HepG2 (cell line): ENCODE data around the gene SHISAL1. TPM values are rescaled to one million over a fixed set of nuclear protein-coding genes. Genes with fewer than 3 reads are reported as not detected.
"Not testable (repeated sequence)": the region's sequence is repeated elsewhere in the genome, so short reads cannot be mapped to it uniquely, and the experiment has no call there.

Experiments
- ATAC-seq: fragments of 200-7000 bp; cut with Tn5 transposase; 3 replicates; pipeline ENCODE4 v1.9.1; 2020; ENCODE audit warnings: mild to moderate bottlenecking, moderate library complexity
- BruUV-seq: library from RNA; stranded (reverse); fragments of 400-500 nt; replicated peaks from 2 replicates; lab custom pipeline; 2021; lab: Mats Ljungman, UMichigan
- CTCF ChIA-PET: fragments of 300-600 bp; formaldehyde crosslinking; extraction: SDS; loops from one replicate; lab custom pipeline; 2021; ENCODE audit warnings: low total read pairs, inconsistent platforms, low intra/inter-chr PET ratio; lab: Yijun Ruan, JAX
- POLR2A ChIA-PET: fragments of 350-600 bp; sonication (Branson Sonifier 250); formaldehyde crosslinking; loops from one replicate; lab custom pipeline; 2020; ENCODE audit warnings: antibody characterized with exemption, inconsistent platforms; lab: Yijun Ruan, JAX
- DNase-seq: peaks from one replicate; pipeline ENCODE4 v3.0.0-alpha.2; 2015; ENCODE audit warnings: low spot score
- FAIRE-seq: peaks from 3 replicates; lab custom pipeline; 2011; peaks lifted over from hg19 to GRCh38; lab: Jason Lieb, UNC
- H2AFZ ChIP-seq: one replicate; pipeline ENCODE4 v1.6.1; 2011; ENCODE audit warnings: low read length, inconsistent platforms
- H3K27ac ChIP-seq: fragments of 300-600 bp; 3 replicates; pipeline ENCODE4 v1.8.0; 2011; ENCODE audit warnings: mixed run types, mild to moderate bottlenecking, mixed read lengths, low read length, inconsistent platforms; ENCODE audit not compliant: insufficient read depth; ENCODE audit errors: extremely low read length
- H3K27me3 ChIP-seq, 2 experiments: fragments of 200-600 bp in 1 of 2; 2 replicates in 1 of 2; 3 replicates in 1 of 2; pipeline versions ENCODE4 v1.6.0 to v1.8.0; 2011; ENCODE audit warnings: low read length in 2 of 2, mild to moderate bottlenecking in 2 of 2, moderate library complexity in 2 of 2, inconsistent platforms in 1 of 2; ENCODE audit not compliant: insufficient read depth in 2 of 2, control insufficient read depth in 1 of 2
- H3K36me3 ChIP-seq, 2 experiments: fragments of 200-600 bp in 1 of 2; replicated peaks in 1 of 2; 2 replicates in 1 of 2; 3 replicates in 1 of 2; pipeline versions ENCODE4 v1.5.1 to v1.8.0; 2011; ENCODE audit warnings: low read length in 2 of 2, inconsistent platforms in 1 of 2; ENCODE audit not compliant: insufficient read depth in 2 of 2, control insufficient read depth in 1 of 2
- H3K4me1 ChIP-seq: 2 replicates; pipeline ENCODE4 v1.5.1; 2012; ENCODE audit warnings: low read length, inconsistent platforms; ENCODE audit not compliant: insufficient read depth
- H3K4me2 ChIP-seq: 2 replicates; pipeline ENCODE4 v1.6.0; 2011; ENCODE audit warnings: low read depth, low read length, inconsistent platforms
- H3K4me3 ChIP-seq, 3 experiments: fragments of 200-600 bp in 1 of 3; sonication (generic), shearing (Covaris generic) in 1 of 3; replicated peaks in 1 of 3; 2 replicates each; pipeline ENCODE4 v1.5.1; 2011 to 2016; ENCODE audit warnings: low read length in 3 of 3, inconsistent platforms in 2 of 3, low read depth in 2 of 3, mild to moderate bottlenecking in 2 of 3, control low read depth in 1 of 3, mixed read lengths in 1 of 3; ENCODE audit not compliant: insufficient read depth in 1 of 3
- H3K79me2 ChIP-seq: one replicate; pipeline ENCODE4 v1.6.1; 2011; ENCODE audit warnings: low read length, inconsistent platforms; ENCODE audit not compliant: insufficient read depth
- H3K9ac ChIP-seq: 2 replicates; pipeline ENCODE4 v1.6.0; 2011; ENCODE audit warnings: mild to moderate bottlenecking, low read depth, low read length, inconsistent platforms; ENCODE audit not compliant: insufficient read depth
- H3K9me3 ChIP-seq: 2 replicates; pipeline ENCODE4 v1.5.1; 2012; ENCODE audit warnings: mild to moderate bottlenecking, low read length
- H4K20me1 ChIP-seq: 2 replicates; pipeline ENCODE4 v1.6.0; 2011; ENCODE audit warnings: inconsistent platforms, mild to moderate bottlenecking, low read length, moderate library complexity; ENCODE audit not compliant: insufficient read depth
- GATA4 ChIP-seq: sonication (generic); IDR thresholded peaks from 2 replicates; pipeline ENCODE4 v1.6.1; 2016; ENCODE audit warnings: antibody characterized with exemption, low read depth, borderline replicate concordance
- HMG20A ChIP-seq: IDR thresholded peaks from 2 replicates; pipeline ENCODE4 v1.6.1; 2016; ENCODE audit warnings: borderline replicate concordance
- HNRNPLL ChIP-seq: fragments of 200-400 bp; formaldehyde crosslinking; IDR thresholded peaks from 2 replicates; pipeline ENCODE4 v1.6.1; 2017; ENCODE audit warnings: mild to moderate bottlenecking, low read depth, low read length; ENCODE audit not compliant: poor library complexity, severe bottlenecking
- HOXD1 ChIP-seq: sonication (generic); formaldehyde crosslinking; IDR thresholded peaks from 2 replicates; pipeline ENCODE4 v1.5.0; 2020; ENCODE audit warnings: missing genetic modification reagents
- KLF13 ChIP-seq: sonication (generic); formaldehyde crosslinking; IDR thresholded peaks from 2 replicates; pipeline ENCODE4 v1.4.0; 2020; ENCODE audit warnings: mild to moderate bottlenecking, missing genetic modification reagents
- RNF2 ChIP-seq: fragments of 450-650 bp; conservative IDR thresholded peaks from 2 replicates; pipeline ENCODE4 v1.6.1; 2016; ENCODE audit warnings: low read depth
- ZFP37 ChIP-seq: sonication (generic); formaldehyde crosslinking; IDR thresholded peaks from 2 replicates; pipeline ENCODE4 v1.4.0; 2020; ENCODE audit warnings: missing genetic modification reagents, borderline replicate concordance
- ZNF230 ChIP-seq: sonication (generic); formaldehyde crosslinking; IDR thresholded peaks from 2 replicates; pipeline ENCODE4 v1.4.0; 2020; ENCODE audit warnings: mild to moderate bottlenecking, missing genetic modification reagents
- ZNF660 ChIP-seq: sonication (generic); formaldehyde crosslinking; IDR thresholded peaks from 2 replicates; pipeline ENCODE4 v1.5.1; 2020; ENCODE audit warnings: mild to moderate bottlenecking, low read depth, missing genetic modification reagents, borderline replicate concordance
- ZSCAN29 ChIP-seq: sonication (generic); formaldehyde crosslinking; conservative IDR thresholded peaks from 2 replicates; pipeline ENCODE4 v1.4.0; 2020; ENCODE audit warnings: mild to moderate bottlenecking, missing genetic modification reagents
- WGBS: methylation state at CpG from one replicate; pipeline ENCODE4 v1.1.6; 2017; ENCODE audit warnings: low lambda C conversion rate; 5-methylcytosine and 5-hydroxymethylcytosine counted together
- in situ Hi-C: cut with HindIII; loops from 2 replicates; pipeline ENCODE4 v1.10.0; 2017; ENCODE audit warnings: low pct_unique_long_range_greater_than_20kb; ENCODE audit not compliant: extremely low pct_ligation_motif_present
- intact Hi-C: fragments of 100-400 bp; cut with micrococcal nuclease; formaldehyde crosslinking; loops from one replicate; pipeline ENCODE4 v1.10.0; 2022; ENCODE audit not compliant: unreplicated experiment
- polyA plus RNA-seq, 8 experiments: library from polyadenylated mRNA; depleted of rRNA in 3 of 8; stranded (reverse) in 7 of 8; unstranded in 1 of 8; fragments of >200 nt; fragmentation: Illumina TruSeq in 4 of 8; extraction: Trizol in 4 of 8; gene quantifications; 2 replicates each; pipeline versions ENCODE4 v1.2.1 to v1.2.3, GENCODE V29; 2011 to 2016; ENCODE audit warnings: low read depth in 4 of 8, missing spikeins in 1 of 8, mixed read lengths in 1 of 8; ENCODE audit not compliant: insufficient read depth in 1 of 8
- total RNA-seq, 5 experiments: library from RNA; depleted of rRNA; stranded (reverse); fragments of >200 nt; fragmentation: Illumina TruSeq; extraction: Trizol; gene quantifications; 2 replicates each; pipeline ENCODE4 v1.2.3, GENCODE V29; 2016; ENCODE audit warnings: low read depth in 1 of 5
- TF ChIP-seq, protein P1 (sequence below): sonication (generic); formaldehyde crosslinking; IDR thresholded peaks from 2 replicates; pipeline ENCODE4 v1.8.0; 2022; ENCODE audit warnings: mild to moderate bottlenecking, missing genetic modification reagents; ENCODE audit not compliant: insufficient replicate concordance

SHISAL1 gene
- total and polyA plus RNA-seq, 2 of the 13 experiments (the other 11 are each of a cell fraction or from before 2014, with no cell fraction given): not detected

DNA sequence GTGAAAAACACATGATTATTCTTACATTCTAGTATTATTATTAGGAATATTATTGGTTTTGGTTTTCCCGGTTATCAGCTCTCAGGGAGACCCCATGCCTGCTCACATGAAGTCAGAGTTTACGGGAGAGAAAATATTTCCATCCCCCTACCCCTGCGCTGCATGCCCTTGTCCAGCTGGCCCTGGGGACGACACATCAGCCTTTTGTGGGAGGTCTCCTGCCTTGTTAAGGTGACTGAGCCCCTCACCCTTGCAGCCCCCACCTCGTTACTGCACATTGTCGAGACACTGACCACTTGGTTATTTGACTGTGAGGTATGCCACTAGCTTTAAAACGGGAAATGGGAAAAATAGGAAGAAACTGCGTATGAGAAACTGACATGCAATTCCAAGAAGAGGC is 69.0 kb downstream of the SHISAL1 start (continued):
- no peak for TF ChIP-seq GATA4

- Histone ChIP-seq H3K9me3 (no peaks in the 10 kb centered on the region), H3K4me3 (no peak overlapping the region), H2AFZ (no peak overlapping the region), H3K27me3 (no peaks in the 10 kb centered on the region; a peak in 2 of 5 replicates), H3K9ac (no peak overlapping the region), H4K20me1 (no peaks in the 10 kb centered on the region), H3K79me2 (no peaks in the 10 kb centered on the region), H3K27ac (no peak overlapping the region), H3K4me2 (no peak overlapping the region), H3K36me3 (no peaks in the 10 kb centered on the region), H3K4me1 (no peaks in the 10 kb centered on the region)
- ATAC-seq (no peak), FAIRE-seq (no peak), DNase-seq (no peak)
- intact Hi-C loops: no loop called here
- WGBS: 13% methylated on average over 11 of the region's 17 CpGs
- in situ Hi-C loops: no loop called here
- ChIA-PET POLR2A (no interaction called here), CTCF (no interaction called here)
- no TSS peak for BruUV-seq
- no peak for TF ChIP-seq HNRNPLL
- TF ChIP-seq HMG20A (CRISPR knock-in tag): no peak
- no peak for TF ChIP-seq HOXD1
- no peak for TF ChIP-seq KLF13 (CRISPR knock-in tag)
- no peak for TF ChIP-seq ZNF660 (CRISPR knock-in tag)
- TF ChIP-seq, protein P1, sequence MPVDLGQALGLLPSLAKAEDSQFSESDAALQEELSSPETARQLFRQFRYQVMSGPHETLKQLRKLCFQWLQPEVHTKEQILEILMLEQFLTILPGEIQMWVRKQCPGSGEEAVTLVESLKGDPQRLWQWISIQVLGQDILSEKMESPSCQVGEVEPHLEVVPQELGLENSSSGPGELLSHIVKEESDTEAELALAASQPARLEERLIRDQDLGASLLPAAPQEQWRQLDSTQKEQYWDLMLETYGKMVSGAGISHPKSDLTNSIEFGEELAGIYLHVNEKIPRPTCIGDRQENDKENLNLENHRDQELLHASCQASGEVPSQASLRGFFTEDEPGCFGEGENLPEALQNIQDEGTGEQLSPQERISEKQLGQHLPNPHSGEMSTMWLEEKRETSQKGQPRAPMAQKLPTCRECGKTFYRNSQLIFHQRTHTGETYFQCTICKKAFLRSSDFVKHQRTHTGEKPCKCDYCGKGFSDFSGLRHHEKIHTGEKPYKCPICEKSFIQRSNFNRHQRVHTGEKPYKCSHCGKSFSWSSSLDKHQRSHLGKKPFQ: no peak
- TF ChIP-seq RNF2: no peak
- TF ChIP-seq ZFP37 (CRISPR knock-in tag): no peak
- no peak for TF ChIP-seq ZSCAN29 (CRISPR knock-in tag)
- no peak for TF ChIP-seq ZNF230 (CRISPR knock-in tag)
Measured at GRCh38 chr22:44242946-44243724, 69.6 kb downstream of the SHISAL1 start.

GRCh38 chr22:44241121-44241520 is 71.6 kb downstream of the SHISAL1 start:
- BruUV-seq, ATAC-seq, H3K4me3 ChIP-seq, H3K9ac ChIP-seq, H3K79me2 ChIP-seq, H3K27me3 ChIP-seq, H3K4me1 ChIP-seq, H3K9me3 ChIP-seq, H4K20me1 ChIP-seq, CTCF ChIA-PET, H3K27ac ChIP-seq, H2AFZ ChIP-seq, H3K36me3 ChIP-seq, in situ Hi-C loops, POLR2A ChIA-PET, intact Hi-C loops, DNase-seq, FAIRE-seq, H3K4me2 ChIP-seq: not testable (repeated sequence)
- 31% methylated on average over 3 of the region's 3 CpGs for WGBS
